NK-92 (cell line): Measurements from ENCODE around the gene RTBDN.
"Not testable (repeated sequence)": the region's sequence is repeated elsewhere in the genome, so short reads cannot be mapped to it uniquely, and the experiment has no call there.

Source experiments
- DNase-seq: peaks from one replicate; lab custom pipeline; 2025; ENCODE audit not compliant: unreplicated experiment; lab: John Stamatoyannopoulos, UW

RTBDN gene

DNA sequence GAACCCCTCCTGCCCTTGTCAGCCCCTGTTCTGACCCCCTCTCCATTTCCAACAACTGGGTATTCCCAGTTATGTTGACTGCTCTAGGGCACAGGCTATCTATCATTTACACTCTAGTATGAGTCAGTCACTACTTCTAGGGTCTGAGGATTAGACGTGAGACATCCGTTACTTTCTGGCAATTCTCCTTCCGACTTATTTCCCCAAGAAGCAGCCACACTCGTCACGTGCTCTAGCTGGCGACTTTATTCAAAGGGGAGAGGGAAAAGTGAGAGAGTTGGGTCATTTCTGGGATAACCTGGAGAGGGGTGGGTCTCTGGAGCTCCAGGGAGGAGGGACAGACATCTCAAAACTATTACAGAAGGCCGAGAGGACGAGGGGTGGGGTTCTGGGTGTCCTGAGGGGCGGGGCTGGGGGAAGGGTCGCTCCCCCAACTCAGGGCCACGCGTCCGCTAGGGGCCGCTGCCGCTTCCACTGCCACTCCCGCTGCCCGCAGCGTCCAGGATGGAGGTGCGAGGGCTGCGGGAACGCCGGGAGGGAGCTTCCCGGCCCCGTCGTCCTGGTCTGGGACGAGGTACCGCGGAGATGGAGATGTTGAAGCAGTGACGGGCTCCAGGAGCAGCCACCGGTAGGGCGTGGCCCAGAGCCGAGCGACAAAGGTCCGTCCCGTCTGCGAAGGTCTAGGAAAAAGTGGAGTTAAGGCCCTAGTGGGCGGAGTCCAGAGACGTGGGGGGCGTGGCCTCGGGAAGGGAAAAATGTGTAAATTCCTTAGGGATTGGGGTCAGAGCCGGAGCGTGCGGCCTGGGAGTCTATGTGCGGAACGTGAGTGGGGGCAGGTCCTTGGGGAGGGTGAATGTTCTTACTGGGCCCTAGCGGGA lies 8.9 kb downstream of the RTBDN start:
- DNase-seq: no peak

DNA sequence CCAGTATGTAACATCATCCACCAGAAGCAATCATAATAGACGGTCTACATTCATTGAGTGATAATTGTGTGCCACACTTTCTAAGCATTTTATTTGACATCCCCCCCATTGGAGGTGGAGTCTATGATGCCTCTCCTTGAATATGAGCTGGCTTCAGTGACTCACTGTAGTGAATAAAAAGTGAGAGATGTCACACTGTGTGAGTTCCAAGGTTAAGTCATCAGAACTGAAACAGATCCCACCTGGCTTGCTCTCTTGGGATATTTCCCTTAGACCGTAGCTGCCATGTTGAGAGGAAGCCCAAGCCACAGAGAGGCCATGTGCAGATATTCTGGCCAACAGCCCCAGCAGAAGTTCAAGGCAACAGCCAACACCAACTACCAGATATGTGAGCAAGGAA lies 12.6 kb downstream of the RTBDN start:
- DNase-seq: no peak

DNA sequence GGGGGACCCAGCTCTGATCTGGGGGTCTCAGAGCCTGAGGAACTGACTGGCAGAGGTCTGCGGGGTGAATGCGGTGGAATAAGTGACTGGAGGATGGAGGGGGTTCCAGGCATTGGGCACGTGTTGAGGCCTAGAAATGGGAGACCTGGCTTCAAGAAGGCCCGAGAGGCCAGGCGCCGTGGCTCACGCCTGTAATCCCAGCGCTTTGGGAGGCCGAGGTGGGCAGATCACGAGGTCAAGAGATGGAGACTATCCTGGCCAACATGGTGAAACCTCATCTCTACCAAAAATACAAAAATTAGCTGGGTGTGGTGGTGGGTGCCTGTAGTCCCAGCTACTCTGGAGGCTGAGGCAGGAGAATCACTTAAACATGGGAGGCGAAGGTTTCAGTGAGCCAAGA lies 16.6 kb downstream of the RTBDN start:
- not testable (repeated sequence) for DNase-seq

GRCh38 chr19:12817188-12817587 lies 17.2 kb downstream of the RTBDN start:
- DNase-seq: not testable (repeated sequence)

DNA sequence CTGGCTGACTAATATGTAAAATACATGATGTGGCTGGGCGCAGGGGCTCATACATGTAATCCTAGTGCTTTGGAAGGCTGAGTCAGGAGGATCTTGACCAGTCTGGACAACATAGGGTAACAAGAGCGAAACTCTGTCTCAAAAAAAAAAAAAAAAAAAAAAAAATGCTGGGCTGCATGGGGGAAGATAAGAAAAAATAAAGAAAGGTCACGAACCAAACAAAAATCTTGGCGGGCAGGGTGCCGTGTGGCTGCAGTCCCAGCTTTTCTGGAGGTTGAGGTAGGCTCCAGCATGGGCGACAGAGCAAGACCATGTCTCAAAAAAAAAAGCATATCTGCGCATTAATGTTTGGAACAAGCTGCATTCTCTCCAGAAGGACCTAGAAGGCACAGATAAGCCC lies 19.3 kb downstream of the RTBDN start:
- DNase-seq: no peak

- DNase-seq: no peak
Observed at GRCh38 chr19:12806242-12807081, 27.9 kb downstream of the RTBDN start, which contains the start of gene RNASEH2A. RNASEH2A (plus strand) TSS chr19:12806584; CDS start chr19:12806674, 90 bp downstream.

- no peak for DNase-seq
Observed at GRCh38 chr19:12804051-12804450, 30.3 kb downstream of the RTBDN start.

- no peak for DNase-seq
Observed at GRCh38 chr19:12802267-12803106, 31.9 kb downstream of the RTBDN start.

DNA sequence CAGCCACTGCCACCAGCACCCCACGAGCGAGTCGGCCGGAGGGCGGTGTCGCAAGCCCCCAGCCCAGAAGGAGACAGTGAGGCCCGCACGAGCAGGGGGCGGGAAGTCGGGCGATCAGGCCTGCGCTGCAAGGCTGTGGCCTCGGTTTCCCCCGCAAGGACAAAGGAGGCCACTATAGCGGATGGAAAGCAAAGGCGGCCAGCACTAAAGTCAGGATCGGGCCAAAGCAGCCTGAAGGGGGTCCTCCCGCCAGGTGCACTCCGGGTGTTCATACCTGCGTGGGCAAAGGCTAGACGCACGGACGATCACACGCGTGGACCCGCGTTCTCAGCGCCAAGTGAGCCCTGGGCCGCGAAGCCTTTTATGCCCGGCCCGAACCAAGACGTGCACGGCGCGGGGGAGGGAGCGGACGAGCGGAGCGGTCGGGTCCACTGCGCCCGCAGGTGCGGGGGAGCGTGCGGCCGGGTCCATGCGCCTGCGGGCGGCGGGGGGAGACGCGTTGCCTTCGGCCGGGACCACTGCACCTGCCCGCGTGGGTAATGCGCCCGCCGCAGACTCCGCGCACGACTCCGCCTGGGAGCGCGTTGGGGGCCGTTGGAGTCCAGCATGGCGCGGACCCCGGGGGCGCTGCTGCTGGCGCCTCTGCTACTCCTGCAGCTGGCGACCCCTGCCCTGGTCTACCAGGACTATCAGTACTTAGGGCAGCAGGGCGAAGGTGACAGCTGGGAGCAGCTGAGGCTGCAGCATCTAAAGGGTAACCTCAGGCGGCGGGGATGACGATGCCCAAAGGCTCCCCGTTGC lies 32.7 kb downstream of the RTBDN start, which contains the start of the genes PRDX2 and THSD8:
Gene PRDX2 (minus strand): TSS at position 335 of the 801 bp plus-strand sequence. CDS start 539 bp downstream, outside the sequence.
Gene THSD8 (plus strand): TSS at position 604 of the 801 bp plus-strand sequence. CDS start 3 bp downstream, at position 607.
- no peak for DNase-seq

GRCh38 chr19:12800923-12801465 lies 33.4 kb downstream of the RTBDN start:
- no peak for DNase-seq

GRCh38 chr19:12800466-12800770 lies 34.0 kb downstream of the RTBDN start:
- DNase-seq: no peak

DNA sequence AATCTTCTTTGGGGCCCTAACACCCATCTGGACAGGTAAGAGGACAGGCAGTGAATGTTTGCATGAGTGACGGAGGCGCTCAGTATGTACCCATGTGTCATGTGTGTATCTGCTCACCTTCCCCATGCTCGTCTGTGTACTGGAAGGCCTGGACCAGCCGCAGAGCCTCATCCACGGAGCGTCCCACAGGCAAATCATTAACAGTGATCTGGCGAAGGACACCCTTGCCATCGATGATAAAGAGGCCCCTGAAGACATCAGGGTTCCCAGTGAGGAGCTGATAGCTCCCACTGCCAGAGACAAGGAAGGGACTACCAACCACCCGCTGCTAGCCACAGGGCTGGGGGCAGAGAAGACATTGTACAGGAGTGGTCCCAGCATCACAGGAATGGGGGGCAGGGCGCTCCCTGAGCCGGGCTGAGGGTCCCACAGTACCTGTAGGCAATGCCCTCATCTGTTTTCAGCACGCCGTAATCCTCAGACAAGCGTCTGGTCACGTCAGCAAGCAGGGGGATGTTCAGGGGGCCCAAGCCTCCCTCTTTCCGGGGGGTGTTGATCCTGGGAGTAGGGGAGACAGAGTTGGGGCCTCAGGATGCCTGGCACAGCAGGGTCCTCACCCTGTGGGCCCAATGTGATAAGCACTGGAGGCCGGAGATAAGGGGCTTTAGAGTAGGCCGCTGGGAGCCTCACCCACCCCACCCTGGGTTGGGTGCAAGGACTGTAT lies 34.5 kb downstream of the RTBDN start:
- no peak for DNase-seq

DNA sequence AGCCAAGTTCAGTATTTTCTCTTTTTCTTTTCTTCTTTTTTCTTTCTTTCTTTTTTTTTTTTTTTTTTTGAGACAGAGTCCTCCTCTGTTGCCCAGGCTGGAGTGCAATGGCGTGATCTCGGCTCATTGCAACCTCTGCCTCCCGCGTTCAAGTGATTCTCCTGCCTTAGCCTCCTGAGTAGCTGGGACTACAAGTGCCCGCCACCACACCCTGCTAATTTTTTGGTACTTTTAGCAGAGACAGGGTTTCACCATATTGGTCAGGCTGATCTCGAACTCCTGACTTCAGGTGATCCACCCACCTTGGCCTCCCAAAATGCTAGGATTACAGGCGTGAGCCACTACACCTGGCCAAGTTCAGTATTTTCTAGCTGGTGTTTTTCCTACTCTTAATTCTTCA lies 36.8 kb downstream of the RTBDN start:
- DNase-seq: not testable (repeated sequence)

DNA sequence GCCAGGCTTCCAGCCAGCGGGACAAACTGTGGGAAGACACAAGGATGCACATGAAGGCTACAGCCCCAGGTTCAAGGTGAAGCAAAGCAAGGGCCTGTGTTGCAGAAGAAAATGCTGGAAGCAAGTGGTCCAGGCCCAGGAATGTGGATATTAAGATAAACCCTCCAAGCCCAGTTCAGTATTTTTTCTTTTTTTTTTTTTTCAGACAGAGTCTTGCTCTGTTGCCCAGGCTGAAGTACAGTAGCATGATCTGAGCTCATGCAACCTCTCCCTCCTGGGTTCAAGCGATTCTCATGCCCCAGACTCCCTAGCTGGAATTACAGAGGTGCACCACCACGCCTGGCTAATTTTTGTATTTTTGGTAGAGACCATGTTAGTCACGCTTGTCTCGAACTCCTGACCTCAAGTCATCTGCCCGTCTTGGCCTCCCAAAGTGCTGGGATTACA lies 37.2 kb downstream of the RTBDN start:
- DNase-seq: no peak

- no peak for DNase-seq
Observed at GRCh38 chr19:12796146-12797071, 38.0 kb downstream of the RTBDN start.

DNA sequence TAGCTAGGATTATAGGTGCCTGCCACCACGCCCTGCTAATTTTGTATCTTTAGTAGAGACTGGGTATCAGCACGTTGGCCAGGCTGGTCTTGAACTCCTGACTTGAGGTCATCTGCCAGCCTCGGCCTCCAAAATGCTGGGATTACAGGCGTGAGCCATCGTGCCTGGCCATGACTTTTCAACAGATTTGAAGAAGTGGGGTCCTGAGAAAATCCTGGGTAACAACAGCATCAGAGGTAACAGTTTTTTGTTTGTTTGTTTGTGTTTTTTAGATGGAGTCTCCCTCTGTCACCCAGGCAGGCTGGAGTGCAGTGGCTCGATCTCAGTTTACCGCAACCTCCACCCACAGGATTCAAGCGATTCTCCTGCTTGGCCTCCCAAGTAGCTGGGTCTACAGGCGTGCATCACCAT lies 39.4 kb downstream of the RTBDN start:
- DNase-seq: no peak

- DNase-seq: no peak
Observed at GRCh38 chr19:12794196-12794941, 40.0 kb downstream of the RTBDN start.
